Measurements from ENCODE around the gene RANBP17.

GRCh38 chr5:171155621-171156020 is 293.8 kb downstream of the RANBP17 start:
- TF ChIP-seq EZH2 (IDR thresholded peaks at IDR 0.05; ENCODE audit: borderline replicate concordance, insufficient read depth, low read depth, low read length, poor library complexity, severe bottlenecking) (no peak), CTCF (IDR thresholded peaks at IDR 0.05) (no peak)
